HG03432 (cell line): ENCODE data around the gene ZBED4.

ENCODE experiments used
- ATAC-seq: cut with Tn5 transposase; IDR thresholded peaks from one replicate; pipeline ENCODE4 v1.9.1; 2021; ENCODE audit warnings: mild to moderate bottlenecking, moderate library complexity; ENCODE audit not compliant: unreplicated experiment

The ZBED4 gene

DNA sequence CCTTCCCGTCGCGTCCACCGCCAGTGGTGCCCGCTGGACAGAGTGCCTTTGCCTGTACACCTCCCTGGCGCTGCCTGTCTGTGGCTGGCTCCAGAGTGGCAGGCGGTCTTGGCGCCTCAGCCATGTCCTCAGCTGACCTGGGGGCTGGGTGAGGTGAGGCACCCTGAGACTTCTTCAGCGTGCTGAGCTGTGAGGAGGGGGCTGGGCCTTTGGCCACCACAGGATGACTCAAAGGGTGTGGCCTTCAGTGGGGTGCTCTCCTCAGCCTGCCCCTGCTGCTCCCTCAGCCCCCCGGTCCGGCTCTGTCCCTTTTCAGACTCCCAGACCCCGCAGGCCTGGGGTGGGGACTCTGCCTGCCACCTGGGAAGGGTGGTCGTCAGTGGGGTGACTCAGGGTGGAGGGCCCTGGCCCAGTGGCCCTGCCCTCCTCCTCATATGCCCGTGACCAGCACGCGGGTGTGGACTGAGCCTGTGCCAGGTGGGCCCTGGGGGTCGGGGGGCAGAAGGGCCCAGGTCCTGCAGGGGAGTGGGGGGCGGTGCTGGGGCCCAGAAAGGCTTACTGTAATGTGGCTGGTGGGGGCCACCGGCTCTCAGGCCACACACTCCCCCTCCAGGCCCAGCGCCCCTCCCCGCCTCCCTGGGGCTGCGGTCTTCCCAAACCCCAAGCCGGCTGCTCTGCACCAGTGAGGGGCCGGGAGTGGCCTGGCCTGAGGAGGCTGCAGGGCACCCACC, 80.7 kb downstream of the ZBED4 start:
- no peak for ATAC-seq

DNA sequence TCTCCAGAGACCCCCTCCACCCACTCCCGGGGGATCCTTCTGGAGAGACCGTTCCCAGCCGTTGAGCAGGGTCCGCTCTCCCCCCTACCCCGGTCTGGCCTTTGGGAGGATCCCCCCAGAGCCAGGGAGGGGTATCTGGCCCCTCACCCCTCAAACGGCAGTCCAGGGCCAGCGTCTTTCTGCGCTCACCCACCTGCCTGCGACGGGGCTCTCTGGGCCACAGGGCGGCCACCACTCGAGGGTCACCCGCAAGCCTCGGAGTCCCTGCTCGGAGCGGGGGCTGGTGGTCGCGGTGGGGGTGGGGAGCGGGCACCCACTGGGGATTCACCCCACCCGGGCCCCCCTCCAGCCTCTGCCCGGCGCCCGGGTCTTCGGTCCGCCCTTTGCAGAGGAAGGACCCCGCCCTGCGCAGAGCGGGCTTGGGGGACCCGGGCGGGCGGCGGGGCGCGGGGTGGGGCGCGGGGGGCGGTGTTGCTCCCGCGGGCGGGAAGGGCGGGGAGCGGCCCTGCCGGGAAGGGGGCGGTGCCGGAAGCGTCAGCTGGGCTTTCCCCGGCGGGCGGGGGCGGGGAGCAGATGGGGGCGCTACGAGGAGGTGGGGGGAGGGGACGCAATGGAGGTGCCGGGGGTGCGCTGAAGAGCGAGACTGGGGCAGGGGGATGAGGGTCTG, 81.4 kb downstream of the ZBED4 start:
- ATAC-seq, result no peak

- ATAC-seq, result no peak
These were observed 81.9 kb downstream of the ZBED4 start for GRCh38 chr22:49935561-49935960.

- peak; percentile 69 for ATAC-seq
These were observed 82.7 kb downstream of the ZBED4 start for GRCh38 chr22:49936018-49936972.

DNA sequence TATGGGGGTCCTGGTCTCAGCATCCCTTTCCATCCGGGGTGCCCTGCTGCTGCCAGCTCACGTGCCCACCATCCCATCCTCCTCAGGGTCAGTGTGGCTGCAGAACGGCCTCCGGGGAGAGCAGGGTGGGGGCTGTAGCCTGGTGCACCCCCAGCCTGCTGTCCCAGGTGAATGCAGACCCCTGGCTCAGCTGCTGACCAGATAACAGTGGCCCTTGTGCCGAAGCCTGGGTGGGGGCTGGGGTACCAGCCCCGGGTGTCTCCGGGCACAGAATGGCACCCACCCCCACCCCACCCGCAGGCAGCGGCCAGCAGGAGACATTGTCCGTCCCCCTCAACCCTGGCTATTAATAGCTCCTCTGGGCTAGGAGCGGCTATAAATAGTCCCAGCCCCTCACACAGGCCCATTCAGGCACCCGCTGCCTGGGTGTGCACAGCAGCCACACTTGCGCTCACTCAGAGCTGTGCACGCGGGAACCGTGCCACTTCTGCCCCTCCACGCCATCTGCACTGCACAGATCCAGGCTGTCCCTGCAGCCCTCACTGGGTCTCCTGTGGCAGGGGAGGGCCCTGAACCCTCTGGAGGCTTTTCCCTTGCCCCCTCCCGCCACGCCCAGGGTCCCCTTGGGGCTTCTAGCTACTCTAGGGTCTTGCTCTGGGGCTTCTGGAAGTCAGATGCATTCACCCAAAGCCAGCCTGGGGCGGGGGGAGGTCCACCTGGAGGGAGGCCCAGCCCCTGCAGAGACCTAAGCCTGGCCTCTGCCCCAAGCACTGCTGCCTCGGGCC, 83.5 kb downstream of the ZBED4 start:
- no peak for ATAC-seq

- ATAC-seq, result no peak
These were observed 84.3 kb downstream of the ZBED4 start for GRCh38 chr22:49937758-49938564.

- ATAC-seq, result no peak
These were observed 85.0 kb downstream of the ZBED4 start for GRCh38 chr22:49938565-49939136.
